ENCODE data around the gene ZEB2.

The ZEB2 gene

DNA sequence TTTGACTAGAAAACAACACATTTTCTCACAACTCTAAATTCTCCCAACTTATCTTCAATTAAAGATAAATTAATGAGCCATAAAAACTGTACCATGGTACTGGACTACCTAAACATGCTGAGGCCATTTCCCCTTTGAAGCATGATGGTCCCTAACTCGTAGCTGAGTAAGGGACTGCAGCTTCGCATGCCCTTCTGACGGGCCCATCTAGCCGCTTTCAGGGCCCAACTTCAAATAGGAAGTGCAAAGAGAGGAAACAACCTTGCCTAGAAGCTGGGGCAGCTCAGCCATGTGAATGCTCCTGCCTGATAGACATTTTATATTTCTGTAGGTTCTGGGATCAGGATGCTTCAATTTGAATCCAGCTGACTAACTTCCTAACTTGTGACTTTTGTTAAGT is 72.4 kb downstream of the ZEB2 start:
- no peak for DNase-seq

DNA sequence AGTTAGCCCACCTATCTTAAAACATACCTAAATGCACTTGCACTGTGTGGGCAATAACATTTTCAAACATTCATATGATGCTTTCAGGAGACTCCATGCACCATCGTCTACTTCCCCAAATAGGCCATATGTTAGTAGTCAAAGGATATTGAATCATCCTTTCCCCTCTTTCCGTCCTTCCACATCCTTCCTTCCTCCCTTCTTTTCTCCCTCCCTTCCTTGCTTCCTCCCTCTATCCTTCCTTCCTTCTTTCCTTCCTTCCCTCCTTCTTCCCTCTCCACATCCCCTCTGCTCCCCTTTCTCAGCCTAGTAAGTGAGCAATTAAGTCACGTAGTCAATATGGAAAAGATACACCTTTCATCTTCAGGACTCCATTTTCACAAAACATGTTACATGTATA is 73.8 kb downstream of the ZEB2 start:
- no peak for DNase-seq

GRCh38 chr2:144445196-144445595 is 74.7 kb downstream of the ZEB2 start:
- DNase-seq, result no peak

DNA sequence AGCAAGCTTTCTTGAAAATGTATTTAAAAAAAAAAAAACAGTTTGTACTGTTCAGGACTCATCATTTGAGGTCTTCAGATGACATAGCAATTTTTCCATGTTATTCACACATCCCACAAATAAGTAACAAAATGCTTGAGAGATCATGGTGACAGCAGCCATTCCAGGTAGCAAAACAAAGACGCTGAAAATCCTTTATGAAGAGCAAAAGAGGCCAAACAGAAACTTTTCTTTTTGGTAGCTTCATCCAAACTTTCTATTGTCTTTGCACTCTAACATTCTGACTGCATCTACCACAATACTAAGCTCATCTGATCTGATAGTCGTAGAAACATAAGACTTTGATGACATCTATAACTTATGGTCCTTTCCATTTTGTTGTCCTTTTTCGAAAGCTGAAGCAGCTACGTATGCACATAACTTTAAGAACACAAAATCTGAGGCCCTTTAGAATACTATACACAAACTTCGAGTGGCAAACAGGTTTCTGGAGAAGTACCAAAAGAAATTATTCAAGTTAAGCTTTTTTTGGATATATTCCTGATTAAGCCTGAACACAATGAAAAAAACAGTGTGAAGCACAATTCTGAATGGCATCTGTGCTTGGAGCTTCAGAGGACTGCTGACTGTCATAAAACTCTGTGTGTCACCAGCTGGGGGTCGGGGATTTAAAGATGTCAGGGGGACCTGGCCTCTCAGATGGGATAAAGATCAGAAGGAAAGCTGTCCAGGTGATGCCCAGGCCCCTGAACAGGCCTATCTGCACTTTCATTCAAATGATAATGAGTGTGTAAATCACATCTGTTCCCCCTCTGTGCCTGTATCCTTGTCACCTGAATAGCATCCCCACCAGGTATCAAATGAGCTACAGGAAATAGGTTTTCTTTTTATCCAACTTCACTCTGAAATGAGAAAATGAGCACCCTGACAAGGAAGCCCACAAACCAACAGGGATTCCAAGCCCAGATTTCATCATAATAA is 75.8 kb downstream of the ZEB2 start:
- no peak for DNase-seq

DNA sequence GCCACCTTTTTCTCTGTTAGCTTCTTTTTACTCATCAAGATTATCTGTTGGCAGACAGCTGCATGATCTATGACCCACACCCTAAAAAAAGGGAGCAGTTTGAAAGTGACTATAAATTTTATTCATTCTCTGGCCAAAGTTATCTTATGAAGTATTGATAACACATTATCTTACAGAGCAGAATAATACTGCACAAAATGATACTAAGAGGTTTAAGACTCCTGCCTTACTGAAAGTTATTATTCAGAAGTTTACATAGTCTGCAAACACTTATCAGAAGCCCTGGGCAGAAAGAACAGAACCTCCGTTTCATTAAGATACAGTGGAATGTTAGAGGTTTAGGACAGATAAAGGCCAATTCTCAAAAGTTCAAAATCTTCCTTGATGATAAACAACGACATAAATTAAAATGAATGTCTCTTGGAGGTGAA is 78.2 kb downstream of the ZEB2 start:
- no peak for DNase-seq

DNA sequence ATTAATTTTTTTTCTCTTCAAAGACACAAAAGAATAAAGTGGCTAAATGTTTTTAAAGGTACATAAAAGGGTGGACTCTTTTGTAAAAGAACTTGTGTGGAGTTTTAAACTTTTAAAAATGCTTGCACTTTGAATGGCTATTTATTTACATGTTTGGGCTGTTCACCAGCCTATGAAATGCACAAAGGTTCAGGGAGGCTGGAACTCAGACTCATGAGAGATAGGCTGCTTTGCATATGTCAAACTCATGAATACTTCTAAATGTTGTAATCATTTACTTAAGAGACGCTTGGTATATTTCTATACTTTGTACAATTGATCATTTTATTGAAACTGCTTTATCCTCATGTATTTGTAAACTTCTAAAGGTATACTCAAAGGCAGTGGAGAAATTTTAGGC is 79.9 kb downstream of the ZEB2 start:
- no peak for DNase-seq

DNA sequence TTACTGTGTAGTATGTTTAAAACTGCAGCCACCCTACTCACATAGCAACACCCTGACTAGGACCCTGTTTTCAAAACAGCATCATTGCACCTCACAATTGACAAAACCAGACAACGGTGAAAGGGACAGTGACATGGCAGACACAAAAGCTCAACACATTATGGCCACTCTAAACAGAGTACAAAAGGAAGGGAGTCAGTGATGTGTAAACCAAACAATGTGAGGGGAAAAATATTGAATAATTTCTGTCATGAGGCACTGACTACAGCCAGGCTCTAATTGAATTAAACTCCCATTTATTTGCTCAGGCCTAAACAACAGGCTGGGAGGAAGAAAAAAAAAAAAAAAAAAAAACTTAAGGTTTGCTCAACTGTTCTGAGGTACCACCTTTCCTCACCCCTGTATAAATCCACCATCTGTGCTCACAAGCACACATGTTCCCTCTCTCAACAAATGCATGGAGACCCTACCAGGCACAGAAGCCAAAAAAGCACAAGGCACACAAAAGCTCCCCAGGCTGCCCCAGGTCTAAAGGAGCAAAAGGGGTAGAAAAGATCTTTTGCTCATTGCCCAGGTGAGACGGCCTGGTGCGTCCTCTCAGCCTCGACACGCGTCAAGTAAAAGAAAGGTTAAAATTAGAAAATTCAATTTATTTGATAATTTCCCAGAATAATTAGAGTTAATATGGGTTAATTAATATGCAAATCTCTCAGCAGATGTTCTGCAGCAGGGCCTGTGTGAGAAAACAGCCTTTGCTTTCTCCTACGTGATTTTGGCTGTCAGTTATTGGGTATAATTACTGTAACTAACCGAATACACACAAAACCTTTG is 80.9 kb downstream of the ZEB2 start:
- DNase-seq, result no peak

DNA sequence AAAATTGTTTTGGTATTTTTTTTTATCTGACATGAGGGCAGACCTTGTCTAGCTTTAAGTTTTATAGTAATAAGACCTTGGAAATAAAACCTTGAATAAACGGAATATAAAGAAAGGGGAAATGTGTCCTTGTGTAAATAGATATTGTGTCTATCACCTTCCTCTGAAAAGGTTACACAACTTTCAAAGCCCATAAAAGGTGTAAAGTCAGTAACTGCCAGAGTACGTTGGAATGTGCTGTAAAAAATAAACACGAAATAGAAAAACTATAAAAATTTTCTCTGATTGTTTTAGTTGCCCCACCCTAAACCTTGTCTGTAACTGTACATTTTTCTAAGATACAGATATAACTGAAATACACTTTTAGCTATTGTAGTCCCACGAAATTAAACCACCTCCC is 82.3 kb downstream of the ZEB2 start:
- no peak for DNase-seq

DNA sequence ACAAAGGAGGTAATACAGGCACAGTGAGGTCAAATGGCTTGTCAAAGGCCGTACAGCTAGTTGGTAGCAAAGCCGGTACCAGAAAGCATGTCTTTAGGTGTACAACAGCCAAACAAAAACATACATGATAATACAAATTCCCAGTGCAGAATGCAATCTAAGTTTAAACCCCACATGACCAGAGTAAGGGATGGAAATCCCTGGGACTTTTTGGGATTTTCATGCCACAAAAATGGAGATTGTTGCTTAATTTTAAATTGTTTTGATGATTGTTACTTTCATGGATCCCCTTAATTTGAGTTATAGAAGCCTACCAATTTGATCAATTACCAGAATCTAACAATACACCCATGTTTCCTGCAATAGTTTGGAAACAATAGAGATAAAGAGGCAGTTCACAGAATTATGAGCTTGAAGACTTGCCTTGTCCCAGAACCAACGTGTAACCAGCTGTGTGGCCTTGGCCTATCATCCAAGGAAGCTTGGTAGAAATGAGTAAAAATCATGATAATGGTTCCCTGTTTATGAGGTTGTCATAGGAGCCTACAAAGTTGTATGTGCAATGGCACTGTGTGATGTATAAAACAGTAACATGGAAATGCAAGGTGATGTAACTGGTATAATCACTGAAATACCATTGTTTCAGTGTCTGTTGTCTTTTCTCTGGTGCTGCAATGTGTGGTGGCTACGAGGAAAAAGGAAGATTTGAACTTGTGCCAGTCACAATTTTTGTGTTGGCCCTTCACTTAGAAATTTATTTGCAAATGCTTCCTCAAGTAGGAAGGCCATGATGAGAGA is 85.3 kb downstream of the ZEB2 start:
- DNase-seq, result no peak

DNA sequence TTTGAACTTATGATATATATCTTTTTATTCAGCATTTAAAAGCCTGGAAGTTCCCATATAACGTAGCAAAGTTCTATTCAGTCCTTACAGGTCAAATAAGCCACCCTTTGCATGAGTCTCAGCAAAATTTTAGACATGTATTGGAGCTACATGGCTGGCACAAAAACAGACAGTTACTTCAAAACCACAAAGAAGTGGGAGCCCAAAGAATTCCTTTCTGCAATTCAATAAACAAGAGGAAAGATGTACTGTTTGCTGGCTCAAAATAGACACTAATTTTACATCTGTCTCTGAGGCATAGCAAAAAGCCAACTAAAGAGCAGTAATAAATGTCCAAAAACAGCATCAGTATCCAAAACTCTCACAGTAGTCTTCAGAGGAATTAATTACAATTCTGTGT is 87.0 kb downstream of the ZEB2 start:
- DNase-seq, result no peak

DNA sequence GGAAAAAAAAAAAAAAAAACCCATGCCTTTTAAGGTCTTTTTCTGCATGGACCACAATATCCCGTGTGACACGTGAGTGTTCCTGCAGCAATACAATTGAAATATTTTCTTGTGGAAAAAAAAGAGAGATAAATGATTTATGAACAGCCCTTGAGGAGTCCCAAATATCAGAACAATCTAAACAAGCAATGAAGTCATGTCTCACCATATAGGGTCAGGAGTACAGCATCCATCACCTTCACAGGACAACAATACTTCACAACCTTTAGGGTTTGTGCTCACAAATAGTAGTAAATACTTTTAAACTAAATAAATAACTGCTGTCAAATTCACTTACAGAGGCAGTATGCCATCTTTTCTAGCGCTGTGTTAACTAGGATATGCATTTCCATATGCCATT is 87.9 kb downstream of the ZEB2 start:
- DNase-seq, result no peak

DNA sequence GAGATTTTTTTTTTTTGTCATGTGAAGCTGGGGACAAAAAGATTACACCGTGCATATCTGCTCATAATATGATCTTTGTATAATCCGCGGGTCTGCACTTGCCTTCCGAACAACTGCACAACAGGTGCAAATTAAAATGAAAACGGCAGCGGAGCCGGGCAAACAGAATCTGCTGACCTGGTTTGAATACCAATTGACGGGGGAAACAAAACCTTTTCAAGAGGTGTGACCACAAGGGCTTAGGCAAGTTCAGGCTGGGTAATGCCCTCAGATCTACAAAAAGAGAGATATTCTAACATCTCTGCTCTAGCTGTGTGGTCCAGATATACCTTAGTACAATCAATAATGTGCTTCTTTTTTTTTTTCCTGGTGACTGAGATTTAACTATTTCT is 88.5 kb downstream of the ZEB2 start:
- DNase-seq, result no peak

DNA sequence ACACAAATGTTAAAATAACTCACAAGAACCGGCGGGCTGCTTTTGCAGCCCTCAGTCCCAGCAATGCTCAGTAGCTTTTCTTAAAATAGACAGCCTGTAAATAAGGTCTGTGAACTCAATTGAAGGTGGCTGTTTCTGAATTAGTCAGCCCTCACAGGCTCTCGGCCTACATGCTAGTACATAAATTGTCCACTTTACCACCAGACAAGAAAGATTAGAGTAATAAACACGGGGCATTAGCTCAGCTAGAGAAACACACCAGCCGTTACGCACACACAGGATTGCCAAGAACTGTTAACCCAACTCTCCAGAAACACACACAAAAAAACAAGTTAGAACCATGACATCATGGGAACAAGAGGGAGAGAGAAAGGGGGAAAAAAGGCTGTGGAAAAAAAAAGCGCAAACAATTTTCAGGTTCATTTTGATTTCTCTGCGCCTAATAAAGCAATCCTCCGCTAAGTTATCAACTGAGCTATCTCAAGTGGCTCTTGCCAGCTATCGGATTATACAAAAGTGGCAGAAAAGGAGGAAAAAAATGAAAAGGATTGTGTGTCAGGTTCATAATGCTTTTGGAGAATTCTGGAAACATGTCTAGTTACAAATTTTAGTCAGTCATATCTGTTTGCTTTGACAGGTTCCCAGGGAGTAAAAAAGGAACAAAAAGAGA is 89.1 kb downstream of the ZEB2 start:
- no peak for DNase-seq

GRCh38 chr2:144429396-144430112 is 90.4 kb downstream of the ZEB2 start:
- DNase-seq, result no peak

DNA sequence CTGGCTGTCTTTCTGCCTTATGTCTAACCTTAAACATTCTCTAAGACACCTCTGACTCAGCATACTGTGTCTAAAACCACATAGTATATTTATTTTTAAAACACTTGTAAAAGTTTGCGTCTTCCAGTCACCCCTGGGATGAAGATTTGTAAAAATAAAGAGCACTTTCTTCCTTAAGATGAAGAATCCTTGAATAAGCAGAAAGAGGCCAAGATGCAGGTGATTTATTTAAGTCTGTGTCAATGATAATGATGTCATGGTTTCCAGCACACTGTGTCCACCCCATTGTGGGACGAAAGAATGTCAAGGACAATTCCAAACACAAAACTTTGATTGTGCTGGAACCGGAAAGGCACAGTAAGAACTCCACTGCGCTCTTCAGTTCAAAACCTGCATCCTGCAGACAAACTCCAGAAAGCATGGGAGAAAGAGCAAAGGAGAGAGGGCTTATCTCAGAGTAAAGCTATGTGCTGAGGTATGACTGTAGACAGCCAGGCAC is 92.9 kb downstream of the ZEB2 start:
- DNase-seq, result no peak

DNA sequence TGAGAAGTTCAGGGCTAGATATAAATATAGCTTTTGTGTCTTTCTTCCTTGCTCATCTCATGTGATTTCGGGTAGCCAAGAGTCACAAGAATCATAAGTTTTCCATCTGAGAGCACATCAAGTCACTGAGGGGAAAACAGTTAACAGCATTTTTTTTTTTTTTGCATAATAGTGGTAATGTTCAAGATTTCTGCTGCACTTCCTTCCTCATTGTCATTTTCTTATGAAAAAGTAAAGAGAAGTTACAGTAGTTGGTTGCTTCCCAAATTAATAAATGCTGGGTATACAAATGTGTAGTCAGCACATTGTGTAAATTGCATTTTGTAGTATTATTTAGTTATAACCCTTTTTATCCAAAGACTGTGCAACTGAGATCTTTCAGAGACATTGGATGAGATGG is 93.6 kb downstream of the ZEB2 start:
- DNase-seq, result no peak

GRCh38 chr2:144424559-144425240 is 95.2 kb downstream of the ZEB2 start:
- no peak for DNase-seq

GRCh38 chr2:144421606-144422510 is 98.1 kb downstream of the ZEB2 start:
- no peak for DNase-seq

GRCh38 chr2:144419218-144419617 is 100.7 kb downstream of the ZEB2 start:
- DNase-seq, result no peak

- DNase-seq, result no peak
These were observed 104.5 kb downstream of the ZEB2 start for GRCh38 chr2:144415386-144415785.
